Esophagus squamous epithelium (tissue), 4 donors: Measurements from ENCODE around the gene PTGES.

ENCODE experiments used
- CTCF ChIP-seq, 6 experiments: fragments of 450-650 bp in 4 of 6; fragments of 200-600 bp in 2 of 6; sonication (generic) in 2 of 6; IDR thresholded peaks; one replicate each; pipeline ENCODE4 v1.5.1; 2016 to 2019; ENCODE audit warnings: antibody characterized with exemption in 6 of 6, mild to moderate bottlenecking in 4 of 6, moderate library complexity in 4 of 6
- POLR2A ChIP-seq, 4 donors: fragments of 450-650 bp; IDR thresholded peaks; one replicate each; pipeline ENCODE4 v1.6.1; 2017; ENCODE audit warnings: antibody characterized with exemption in 4 of 4, mild to moderate bottlenecking in 4 of 4, moderate library complexity in 3 of 4

DNA sequence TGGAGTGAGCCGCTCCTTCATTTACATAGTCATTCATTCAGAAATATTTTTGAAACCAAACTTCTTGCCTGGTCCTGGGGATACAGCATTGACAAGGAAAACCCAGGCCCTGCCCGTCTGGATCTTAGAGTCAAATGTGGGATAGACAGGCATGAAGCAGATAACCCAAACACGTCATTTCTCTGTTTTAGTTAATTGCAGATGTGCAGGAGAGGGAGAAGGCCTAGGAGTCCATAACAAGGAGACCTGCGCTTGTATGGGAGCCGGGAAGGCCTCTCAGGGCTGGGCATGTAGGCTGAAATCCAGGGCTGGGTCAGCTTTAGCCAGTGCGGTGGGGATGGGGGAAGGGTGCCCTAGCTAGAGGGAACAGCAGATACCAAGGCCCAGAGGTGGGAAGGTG lies 44.0 kb downstream of the PTGES start:
- TF ChIP-seq CTCF (IDR thresholded peaks at IDR 0.05) = no peak
- TF ChIP-seq POLR2A (IDR thresholded peaks at IDR 0.05) = no peak
